ENCODE measurements around the gene CELF4.
A peak's percentile ranks its signal among the peaks of the same experiment; 100 is the strongest.

Gene CELF4

GRCh38 chr18:37571266-37571665 lies 5.7 kb upstream of the CELF4 start:
- DNase-seq: no peak

GRCh38 chr18:37570336-37570930 lies 4.8 kb upstream of the CELF4 start:
- no peak for DNase-seq

GRCh38 chr18:37568671-37569070 lies 3.1 kb upstream of the CELF4 start:
- DNase-seq: no peak

- no peak for DNase-seq
Observed at GRCh38 chr18:37567994-37568359, 2.4 kb upstream of the CELF4 start.

GRCh38 chr18:37567061-37567993 lies 1.7 kb upstream of the CELF4 start:
- DNase-seq: no peak

- DNase-seq: no peak
Observed at GRCh38 chr18:37566479-37567060, 972 bp upstream of the CELF4 start.

- peak; percentile 66 for DNase-seq
Observed at GRCh38 chr18:37565977-37566478, 430 bp upstream of the CELF4 start.

- DNase-seq: peak; percentile 88
Observed at GRCh38 chr18:37564711-37565100, 892 bp downstream of the CELF4 start.

- no peak for DNase-seq
Observed at GRCh38 chr18:37563931-37564392, 1.6 kb downstream of the CELF4 start.

GRCh38 chr18:37561986-37562385 lies 3.6 kb downstream of the CELF4 start:
- DNase-seq: no peak

- DNase-seq: no peak
Observed at GRCh38 chr18:37560003-37560402, 5.6 kb downstream of the CELF4 start.

GRCh38 chr18:37559194-37559593 lies 6.4 kb downstream of the CELF4 start:
- no peak for DNase-seq

GRCh38 chr18:37554399-37554787 lies 11.2 kb downstream of the CELF4 start:
- DNase-seq: no peak

GRCh38 chr18:37553633-37554398 lies 11.8 kb downstream of the CELF4 start:
- no peak for DNase-seq

- DNase-seq: no peak
Observed at GRCh38 chr18:37552286-37552685, 13.3 kb downstream of the CELF4 start.

- DNase-seq: no peak
Observed at GRCh38 chr18:37551846-37552245, 13.8 kb downstream of the CELF4 start.

GRCh38 chr18:37551249-37551648 lies 14.3 kb downstream of the CELF4 start:
- DNase-seq: no peak

GRCh38 chr18:37550118-37550875 lies 15.3 kb downstream of the CELF4 start:
- no peak for DNase-seq

- DNase-seq: no peak
Observed at GRCh38 chr18:37548679-37549289, 16.8 kb downstream of the CELF4 start.

- no peak for DNase-seq
Observed at GRCh38 chr18:37547196-37547827, 18.3 kb downstream of the CELF4 start.

- no peak for DNase-seq
Observed at GRCh38 chr18:37546651-37547050, 18.9 kb downstream of the CELF4 start.

- DNase-seq: no peak
Observed at GRCh38 chr18:37546272-37546537, 19.4 kb downstream of the CELF4 start.

All from right forelimb (tissue), 1 donor.